ENCODE data around the gene E2F8. TPM values are rescaled to one million over a fixed set of nuclear protein-coding genes. Genes with fewer than 3 reads are reported as not detected.

E2F8 gene
- total RNA-seq, 2 donors from 2014 or later, result 0.26 TPM; not detected in 1

DNA sequence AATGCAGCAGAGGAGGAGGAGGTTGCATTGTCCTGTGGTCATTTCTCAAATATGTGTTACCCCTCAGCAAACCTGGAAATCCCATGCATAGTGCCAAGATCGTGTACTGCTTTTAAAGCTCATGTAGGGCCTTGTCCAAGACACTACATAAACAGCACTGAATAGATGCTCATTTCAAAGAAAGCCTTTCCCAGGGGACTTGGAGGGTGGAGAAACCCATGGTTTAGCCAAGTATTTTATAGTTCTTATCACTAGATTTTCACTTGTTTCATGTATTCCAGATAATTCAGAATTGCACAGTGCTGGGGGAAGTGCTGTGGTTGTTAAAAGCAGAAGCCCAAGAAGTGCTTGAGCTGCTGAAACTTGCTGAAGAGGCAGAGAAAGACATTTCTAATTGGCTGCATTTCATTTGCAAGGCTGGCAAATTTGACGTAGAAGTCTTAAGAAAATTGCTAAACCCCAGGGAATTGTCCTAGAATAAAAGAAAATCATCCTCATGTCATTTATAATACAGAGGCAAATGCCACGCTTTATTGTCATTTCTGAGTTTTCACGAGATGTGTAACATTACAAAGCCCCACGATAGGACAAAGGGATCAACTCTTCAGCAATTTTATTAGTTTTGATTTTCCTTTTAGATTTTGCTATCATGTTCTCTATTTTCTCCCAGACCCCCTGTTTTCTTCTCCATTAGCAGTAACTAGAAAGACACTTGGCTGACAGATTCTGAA lies 59.0 kb downstream of the E2F8 start:
- intact Hi-C loops (cut with DNase I), result no loop called here

DNA sequence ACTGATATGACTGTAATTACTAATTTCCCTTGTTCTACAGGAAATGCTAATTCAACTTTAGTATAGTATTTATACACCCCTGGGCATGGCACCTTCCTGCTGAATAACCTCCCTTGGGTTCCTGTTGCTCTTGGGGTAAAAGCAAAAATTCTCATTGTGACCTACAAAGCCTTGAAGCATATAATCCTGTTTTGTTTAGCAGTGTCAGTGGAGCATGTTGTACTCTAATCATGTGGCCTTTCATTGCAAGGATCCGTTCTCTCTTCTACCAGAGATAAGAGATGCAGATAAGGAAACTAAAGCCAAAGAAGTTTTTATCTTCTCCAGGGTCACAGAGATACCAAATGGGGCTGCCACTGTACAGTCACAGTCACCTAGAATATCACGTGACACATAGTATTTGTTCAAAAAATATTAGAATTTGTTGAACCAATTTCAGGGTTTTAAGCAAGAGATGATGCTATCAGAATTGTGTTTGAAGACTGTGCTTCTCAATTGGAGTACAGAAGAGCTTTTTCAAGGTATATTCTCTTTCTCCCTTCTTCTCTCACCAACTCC lies 64.0 kb downstream of the E2F8 start:
- Histone ChIP-seq H3K9me3 (no peaks in the 10 kb centered on the region), H3K4me1 (no peaks in the 10 kb centered on the region), H3K4me3 (no peak overlapping the region), H3K27ac (no peak overlapping the region), H3K36me3 (replicated peaks in 1 of 2; ENCODE audit: insufficient read depth in 1 of 2, low read depth in 2 of 2) (peaks cover 0 to 2% of the 10 kb centered on the region in 2 donors), H3K27me3 (no peaks in the 10 kb centered on the region)
- ATAC-seq, result no peak
- DNase-seq, result no peak
- 60% methylated on average over 2 of the region's 2 CpGs for WGBS, 2 donors
- TF ChIP-seq, protein P1, sequence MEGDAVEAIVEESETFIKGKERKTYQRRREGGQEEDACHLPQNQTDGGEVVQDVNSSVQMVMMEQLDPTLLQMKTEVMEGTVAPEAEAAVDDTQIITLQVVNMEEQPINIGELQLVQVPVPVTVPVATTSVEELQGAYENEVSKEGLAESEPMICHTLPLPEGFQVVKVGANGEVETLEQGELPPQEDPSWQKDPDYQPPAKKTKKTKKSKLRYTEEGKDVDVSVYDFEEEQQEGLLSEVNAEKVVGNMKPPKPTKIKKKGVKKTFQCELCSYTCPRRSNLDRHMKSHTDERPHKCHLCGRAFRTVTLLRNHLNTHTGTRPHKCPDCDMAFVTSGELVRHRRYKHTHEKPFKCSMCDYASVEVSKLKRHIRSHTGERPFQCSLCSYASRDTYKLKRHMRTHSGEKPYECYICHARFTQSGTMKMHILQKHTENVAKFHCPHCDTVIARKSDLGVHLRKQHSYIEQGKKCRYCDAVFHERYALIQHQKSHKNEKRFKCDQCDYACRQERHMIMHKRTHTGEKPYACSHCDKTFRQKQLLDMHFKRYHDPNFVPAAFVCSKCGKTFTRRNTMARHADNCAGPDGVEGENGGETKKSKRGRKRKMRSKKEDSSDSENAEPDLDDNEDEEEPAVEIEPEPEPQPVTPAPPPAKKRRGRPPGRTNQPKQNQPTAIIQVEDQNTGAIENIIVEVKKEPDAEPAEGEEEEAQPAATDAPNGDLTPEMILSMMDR (IDR thresholded peaks at IDR 0.05), result no peak
- TF ChIP-seq POLR2A (IDR thresholded peaks at IDR 0.05), result no peak
- intact Hi-C loops (cut with DNase I), result no loop called here

More for the DNA sequence above, 59.0 kb downstream of the E2F8 start:
- Histone ChIP-seq H3K27ac (no peak overlapping the region), H3K36me3 (replicated peaks in 1 of 2; ENCODE audit: insufficient read depth in 1 of 2, low read depth in 2 of 2) (no peaks in the 10 kb centered on the region), H3K4me3 (no peak overlapping the region), H3K4me1 (no peaks in the 10 kb centered on the region), H3K9me3 (no peaks in the 10 kb centered on the region), H3K27me3 (no peaks in the 10 kb centered on the region)
- DNase-seq, result no peak
- no peak for ATAC-seq
- WGBS, 2 donors, result 79 to 90% methylated on average over 5 of the region's 5 CpGs
- no peak for TF ChIP-seq POLR2A (IDR thresholded peaks at IDR 0.05)
- TF ChIP-seq, protein P1 (IDR thresholded peaks at IDR 0.05), result no peak

Other genes with a start within 250 kb of the E2F8 start
- not detected for gene MRGPRX2, start 180.2 kb downstream of the E2F8 start, total RNA-seq
- 10 to 100 TPM; 12.2 to 16.9 TPM for gene ZDHHC13, start 123.8 kb downstream of the E2F8 start, total RNA-seq
- gene CSRP3, start 39.0 kb downstream of the E2F8 start, total RNA-seq, result not detected

All from body of pancreas (tissue), 4 donors.